A549 (cell line): ENCODE data around the gene HOOK2. TPM values are rescaled to one million over a fixed set of nuclear protein-coding genes. Genes with fewer than 3 reads are reported as not detected.

Experiments
- ATAC-seq, 2 experiments: fragments of 200-7000 bp in 1 of 2; fragments of >200 bp in 1 of 2; cut with Nextera tagmentation in 1 of 2; cut with Tn5 transposase in 1 of 2; 3 replicates each; pipeline versions ENCODE4 v1.8.0 to v1.9.1; 2018 to 2020; ENCODE audit warnings: mild to moderate bottlenecking in 1 of 2, moderate library complexity in 1 of 2
- CTCF ChIA-PET: fragments of 300-600 bp; sonication (Branson Sonifier 250); formaldehyde crosslinking; extraction: SDS; loops from one replicate; lab custom pipeline; 2021; ENCODE audit warnings: antibody characterized with exemption, inconsistent platforms; lab: Yijun Ruan, JAX
- POLR2A ChIA-PET: fragments of 350-600 bp; formaldehyde crosslinking; extraction: SDS; loops from one replicate; lab custom pipeline; 2021; ENCODE audit warnings: antibody characterized with exemption, inconsistent platforms; lab: Yijun Ruan, JAX
- DNase-seq, 2 experiments: peaks; one replicate each; pipeline versions ENCODE4 v3.0.0 to v3.0.0-alpha.2; 2011 to 2016; ENCODE audit warnings: low read depth in 1 of 2, low spot score in 1 of 2
- FAIRE-seq: peaks from 2 replicates; lab custom pipeline; 2011; peaks lifted over from hg19 to GRCh38; lab: Jason Lieb, UNC
- H3K27ac ChIP-seq, 2 experiments: fragments of >200 bp; sonication (Bioruptor Twin); formaldehyde crosslinking; 3 replicates each; pipeline ENCODE4 v1.5.1; 2016 to 2017
- H3K4me1 ChIP-seq: fragments of >200 bp; sonication (Bioruptor Twin); formaldehyde crosslinking; 3 replicates; pipeline ENCODE4 v1.6.1; 2016
- H3K4me2 ChIP-seq: fragments of >200 bp; sonication (Bioruptor Twin); formaldehyde crosslinking; 3 replicates; pipeline ENCODE4 v1.6.1; 2016
- H3K4me3 ChIP-seq: fragments of >200 bp; sonication (Bioruptor Twin); formaldehyde crosslinking; 3 replicates; pipeline ENCODE4 v1.5.1; 2016
- H3K9me3 ChIP-seq: fragments of >200 bp; sonication (Bioruptor Twin); formaldehyde crosslinking; 3 replicates; pipeline ENCODE4 v1.6.1; 2016
- BCL3 ChIP-seq: fragments of >200 bp; sonication (Bioruptor Twin); formaldehyde crosslinking; IDR thresholded peaks from 3 replicates; pipeline ENCODE4 v1.6.1; 2016
- CHD2 ChIP-seq: fragments of 150-350 bp; IDR thresholded peaks from 2 replicates; pipeline ENCODE4 v1.6.1; 2014; ENCODE audit warnings: low read length; ENCODE audit not compliant: partially characterized antibody
- EHMT2 ChIP-seq: fragments of 200-600 bp; sonication (generic); IDR thresholded peaks from 2 replicates; pipeline ENCODE4 v1.6.1; 2016; ENCODE audit warnings: antibody characterized with exemption, low read depth, mild to moderate bottlenecking, moderate library complexity
- ELK1 ChIP-seq: fragments of 150-350 bp; IDR thresholded peaks from 2 replicates; pipeline ENCODE4 v1.6.1; 2014; ENCODE audit warnings: low read depth, mild to moderate bottlenecking, low read length
- FOSL2 ChIP-seq, 2 experiments: fragments of 450-650 bp in 1 of 2; fragments of >200 bp in 1 of 2; sonication (Bioruptor Twin) in 1 of 2; formaldehyde crosslinking; IDR thresholded peaks; 2 replicates each; pipeline versions ENCODE4 v1.5.0 to v1.6.1; 2016 to 2020; ENCODE audit warnings: mild to moderate bottlenecking in 1 of 2, moderate library complexity in 1 of 2
- FOXS1 ChIP-seq: fragments of 250-450 bp; sonication (Bioruptor Pico); IDR thresholded peaks from 2 replicates; pipeline ENCODE4 v1.5.0; 2020; ENCODE audit warnings: mild to moderate bottlenecking, moderate library complexity
- GATA3 ChIP-seq: IDR thresholded peaks from 2 replicates; pipeline ENCODE4 v1.6.1; 2012; ENCODE audit warnings: borderline replicate concordance
- HDAC2 ChIP-seq: fragments of 200-600 bp; sonication (generic); IDR thresholded peaks from 2 replicates; pipeline ENCODE4 v1.6.1; 2016
- HOXA7 ChIP-seq: fragments of 250-450 bp; sonication (Bioruptor Pico); IDR thresholded peaks from 2 replicates; pipeline ENCODE4 v1.5.0; 2020; ENCODE audit warnings: mild to moderate bottlenecking, moderate library complexity
- HOXB5 ChIP-seq: fragments of 250-450 bp; sonication (Bioruptor Pico); IDR thresholded peaks from 2 replicates; pipeline ENCODE4 v1.5.0; 2020; ENCODE audit warnings: mild to moderate bottlenecking, moderate library complexity
- JUN ChIP-seq, 2 experiments: fragments of >200 bp; sonication (Bioruptor Twin); formaldehyde crosslinking; IDR thresholded peaks; 2 replicates in 1 of 2; 3 replicates in 1 of 2; pipeline ENCODE4 v1.6.1; 2016 to 2017
- KDM1A ChIP-seq: fragments of 200-600 bp; sonication (generic); IDR thresholded peaks from 2 replicates; pipeline ENCODE4 v1.6.1; 2016; ENCODE audit warnings: low read depth, mild to moderate bottlenecking
- MAZ ChIP-seq: fragments of 150-350 bp; IDR thresholded peaks from 2 replicates; pipeline ENCODE4 v1.6.1; 2014; ENCODE audit warnings: antibody characterized with exemption, low read depth, low read length, borderline replicate concordance
- MYC ChIP-seq: IDR thresholded peaks from 2 replicates; pipeline ENCODE4 v1.6.1; 2012; ENCODE audit warnings: mild to moderate bottlenecking, inconsistent platforms, low read length, improper control_type of control experiment, borderline replicate concordance
- NPAS2 ChIP-seq: fragments of 250-450 bp; sonication (Bioruptor Pico); IDR thresholded peaks from 2 replicates; pipeline ENCODE4 v1.8.0; 2022; ENCODE audit warnings: mild to moderate bottlenecking, moderate library complexity, borderline replicate concordance
- PBX3 ChIP-seq: IDR thresholded peaks from 2 replicates; pipeline ENCODE4 v1.6.1; 2012
- PHF8 ChIP-seq: fragments of 200-600 bp; sonication (generic); IDR thresholded peaks from 2 replicates; pipeline ENCODE4 v1.6.1; 2016; ENCODE audit warnings: low read depth, mild to moderate bottlenecking, antibody characterized with exemption, moderate library complexity, borderline replicate concordance
- POLR2A ChIP-seq: IDR thresholded peaks from 2 replicates; pipeline ENCODE4 v1.6.1; 2012; ENCODE audit warnings: mild to moderate bottlenecking, low read length
- POLR2AphosphoS2 ChIP-seq: conservative IDR thresholded peaks from 2 replicates; pipeline ENCODE4 v1.6.1; 2012; ENCODE audit warnings: low read length, improper control_type of control experiment, inconsistent platforms
- RARB ChIP-seq: fragments of 250-450 bp; sonication (Bioruptor Pico); IDR thresholded peaks from 2 replicates; pipeline ENCODE4 v1.8.0; 2021; ENCODE audit warnings: mild to moderate bottlenecking, moderate library complexity
- RFX5 ChIP-seq: fragments of 450-650 bp; IDR thresholded peaks from 2 replicates; pipeline ENCODE4 v1.7.1; 2014; ENCODE audit warnings: antibody characterized with exemption, mild to moderate bottlenecking, moderate library complexity
- TFCP2L1 ChIP-seq: fragments of 250-450 bp; sonication (Bioruptor Pico); IDR thresholded peaks from 2 replicates; pipeline ENCODE4 v1.5.0; 2021; ENCODE audit warnings: mild to moderate bottlenecking
- ZNF302 ChIP-seq: fragments of 250-450 bp; sonication (Bioruptor Pico); IDR thresholded peaks from 2 replicates; pipeline ENCODE4 v1.9.0; 2021; ENCODE audit warnings: inconsistent platforms, mild to moderate bottlenecking, moderate library complexity
- WGBS: methylation state at CpG from one replicate; pipeline ENCODE4 v1.1.6; 2017; ENCODE audit errors: missing lambda C conversion rate; 5-methylcytosine and 5-hydroxymethylcytosine counted together
- polyA plus RNA-seq, 4 experiments: library from polyadenylated mRNA; depleted of rRNA in 3 of 4; stranded (reverse); fragments of >200 nt; fragmentation: RNase III in 1 of 4; extraction: RNeasy Plus Mini Kit Qiagen cat#74134 plus additional on column Dnase treatment in 1 of 4; gene quantifications; 2 replicates in 3 of 4; 3 replicates in 1 of 4; pipeline ENCODE4 v1.2.3, GENCODE V29; 2011 to 2017
- TF ChIP-seq, protein P1 (sequence below): fragments of 200-600 bp; sonication (generic); IDR thresholded peaks from 2 replicates; pipeline ENCODE4 v1.6.1; 2016; ENCODE audit warnings: antibody characterized with exemption, mild to moderate bottlenecking, moderate library complexity
- TF ChIP-seq, protein P2 (sequence below): fragments of >200 bp; sonication (Bioruptor Twin); formaldehyde crosslinking; IDR thresholded peaks from 3 replicates; pipeline ENCODE4 v1.5.1; 2016
- TF ChIP-seq, protein P3 (sequence below): IDR thresholded peaks from 2 replicates; pipeline ENCODE4 v1.6.1; 2012

HOOK2 gene
- polyA plus RNA-seq, 2 of the 4 experiments (the other 2 are of a cell fraction) = 8.3 to 21.5 TPM

GRCh38 chr19:12791345-12792050, 16.1 kb upstream of the HOOK2 start, which contains the start of gene JUNB:
JUNB (plus strand) TSS chr19:12791486; CDS start chr19:12791772, 286 bp downstream.
- ChIA-PET CTCF (interaction anchor here (0.7 to 17.4 kb wide), 8 partner anchors 8 to 90 kb away, joined by 3 to 901 read pairs (median 3); partner anchors contain the start of genes DNASE2 and HOOK2), POLR2A (interaction anchor here (1.0 to 6.5 kb wide), 9 partner anchors 9 to 376 kb away, joined by 3 to 122 read pairs (median 7); partner anchors contain the start of genes DNASE2, GET3 and RNASEH2A)
- peak; percentile 39; the same call in 1 of the 2 replicates for TF ChIP-seq HOXB5 (CRISPR knock-in tag)
- TF ChIP-seq GATA3 = peak; percentile 74; the same call in 1 of the 2 replicates
- peak; percentile 70 for TF ChIP-seq PHF8
- TF ChIP-seq, protein P1, sequence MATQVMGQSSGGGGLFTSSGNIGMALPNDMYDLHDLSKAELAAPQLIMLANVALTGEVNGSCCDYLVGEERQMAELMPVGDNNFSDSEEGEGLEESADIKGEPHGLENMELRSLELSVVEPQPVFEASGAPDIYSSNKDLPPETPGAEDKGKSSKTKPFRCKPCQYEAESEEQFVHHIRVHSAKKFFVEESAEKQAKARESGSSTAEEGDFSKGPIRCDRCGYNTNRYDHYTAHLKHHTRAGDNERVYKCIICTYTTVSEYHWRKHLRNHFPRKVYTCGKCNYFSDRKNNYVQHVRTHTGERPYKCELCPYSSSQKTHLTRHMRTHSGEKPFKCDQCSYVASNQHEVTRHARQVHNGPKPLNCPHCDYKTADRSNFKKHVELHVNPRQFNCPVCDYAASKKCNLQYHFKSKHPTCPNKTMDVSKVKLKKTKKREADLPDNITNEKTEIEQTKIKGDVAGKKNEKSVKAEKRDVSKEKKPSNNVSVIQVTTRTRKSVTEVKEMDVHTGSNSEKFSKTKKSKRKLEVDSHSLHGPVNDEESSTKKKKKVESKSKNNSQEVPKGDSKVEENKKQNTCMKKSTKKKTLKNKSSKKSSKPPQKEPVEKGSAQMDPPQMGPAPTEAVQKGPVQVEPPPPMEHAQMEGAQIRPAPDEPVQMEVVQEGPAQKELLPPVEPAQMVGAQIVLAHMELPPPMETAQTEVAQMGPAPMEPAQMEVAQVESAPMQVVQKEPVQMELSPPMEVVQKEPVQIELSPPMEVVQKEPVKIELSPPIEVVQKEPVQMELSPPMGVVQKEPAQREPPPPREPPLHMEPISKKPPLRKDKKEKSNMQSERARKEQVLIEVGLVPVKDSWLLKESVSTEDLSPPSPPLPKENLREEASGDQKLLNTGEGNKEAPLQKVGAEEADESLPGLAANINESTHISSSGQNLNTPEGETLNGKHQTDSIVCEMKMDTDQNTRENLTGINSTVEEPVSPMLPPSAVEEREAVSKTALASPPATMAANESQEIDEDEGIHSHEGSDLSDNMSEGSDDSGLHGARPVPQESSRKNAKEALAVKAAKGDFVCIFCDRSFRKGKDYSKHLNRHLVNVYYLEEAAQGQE = peak; percentile 61
- peak; percentile 97 for TF ChIP-seq BCL3
- no peak for TF ChIP-seq HDAC2
- TF ChIP-seq ELK1 = no peak
- no peak for TF ChIP-seq FOXS1 (CRISPR knock-in tag)
- TF ChIP-seq KDM1A = no peak
- TF ChIP-seq MAZ = peak; percentile 85
- TF ChIP-seq RARB (CRISPR knock-in tag) = no peak
- peak; percentile 96 for TF ChIP-seq TFCP2L1 (CRISPR knock-in tag)
- no peak for TF ChIP-seq EHMT2
- peak; percentile 100 for TF ChIP-seq POLR2A
- peak; percentile 94 to 98 for TF ChIP-seq JUN (IDR thresholded peaks at IDR 0.05)
- no peak for TF ChIP-seq NPAS2
- peak; percentile 80 for TF ChIP-seq HOXA7 (CRISPR knock-in tag)
- peak; percentile 83 for TF ChIP-seq PBX3
- peak; percentile 39 for TF ChIP-seq CHD2
- TF ChIP-seq ZNF302 (CRISPR knock-in tag) = no peak
- peak; percentile 67; the same call in 1 of the 2 replicates for TF ChIP-seq POLR2AphosphoS2
- TF ChIP-seq MYC = peak; percentile 52; the same call in 1 of the 2 replicates
- TF ChIP-seq, protein P2, sequence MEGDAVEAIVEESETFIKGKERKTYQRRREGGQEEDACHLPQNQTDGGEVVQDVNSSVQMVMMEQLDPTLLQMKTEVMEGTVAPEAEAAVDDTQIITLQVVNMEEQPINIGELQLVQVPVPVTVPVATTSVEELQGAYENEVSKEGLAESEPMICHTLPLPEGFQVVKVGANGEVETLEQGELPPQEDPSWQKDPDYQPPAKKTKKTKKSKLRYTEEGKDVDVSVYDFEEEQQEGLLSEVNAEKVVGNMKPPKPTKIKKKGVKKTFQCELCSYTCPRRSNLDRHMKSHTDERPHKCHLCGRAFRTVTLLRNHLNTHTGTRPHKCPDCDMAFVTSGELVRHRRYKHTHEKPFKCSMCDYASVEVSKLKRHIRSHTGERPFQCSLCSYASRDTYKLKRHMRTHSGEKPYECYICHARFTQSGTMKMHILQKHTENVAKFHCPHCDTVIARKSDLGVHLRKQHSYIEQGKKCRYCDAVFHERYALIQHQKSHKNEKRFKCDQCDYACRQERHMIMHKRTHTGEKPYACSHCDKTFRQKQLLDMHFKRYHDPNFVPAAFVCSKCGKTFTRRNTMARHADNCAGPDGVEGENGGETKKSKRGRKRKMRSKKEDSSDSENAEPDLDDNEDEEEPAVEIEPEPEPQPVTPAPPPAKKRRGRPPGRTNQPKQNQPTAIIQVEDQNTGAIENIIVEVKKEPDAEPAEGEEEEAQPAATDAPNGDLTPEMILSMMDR = no peak
- no peak for TF ChIP-seq FOSL2 (IDR thresholded peaks at IDR 0.05)
- TF ChIP-seq FOSL2 (CRISPR knock-in tag; IDR thresholded peaks at IDR 0.05) = peak; percentile 43
- TF ChIP-seq, protein P3, sequence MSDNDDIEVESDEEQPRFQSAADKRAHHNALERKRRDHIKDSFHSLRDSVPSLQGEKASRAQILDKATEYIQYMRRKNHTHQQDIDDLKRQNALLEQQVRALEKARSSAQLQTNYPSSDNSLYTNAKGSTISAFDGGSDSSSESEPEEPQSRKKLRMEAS = peak; percentile 63
- no peak for TF ChIP-seq RFX5
- DNase-seq = peak; percentile 75 to 95
- Histone ChIP-seq H3K27ac (peak within 1 kb of the TSS; percentile 96 to 99), H3K4me1 (peaks cover 55% of the 10 kb centered on the region), H3K9me3 (no peaks in the 10 kb centered on the region), H3K4me2 (peak within 1 kb of the TSS; percentile 99), H3K4me3 (peak within 1 kb of the TSS; percentile 92)
- no peak for FAIRE-seq
- peak; percentile 42 to 60 for ATAC-seq
- 3% methylated on average over 14 of the region's 73 CpGs for WGBS
